ENCODE measurements around the gene CDS1.
"Not testable (repeated sequence)": the region's sequence is repeated elsewhere in the genome, so short reads cannot be mapped to it uniquely, and the experiment has no call there.

CDS1 gene

GRCh38 chr4:84677995-84678394 lies 95.1 kb downstream of the CDS1 start:
- ATAC-seq (no peak), DNase-seq (ENCODE audit: low spot score in 2 of 2) (no peak)
- no peak overlapping the region for H3K27ac Mint-ChIP-seq
- no peaks in the 10 kb centered on the region for H3K9me3 Mint-ChIP-seq
- H3K36me3 Mint-ChIP-seq: no peaks in the 10 kb centered on the region
- no peak overlapping the region for H3K4me3 Mint-ChIP-seq
- H3K4me1 Mint-ChIP-seq: no peaks in the 10 kb centered on the region

DNA sequence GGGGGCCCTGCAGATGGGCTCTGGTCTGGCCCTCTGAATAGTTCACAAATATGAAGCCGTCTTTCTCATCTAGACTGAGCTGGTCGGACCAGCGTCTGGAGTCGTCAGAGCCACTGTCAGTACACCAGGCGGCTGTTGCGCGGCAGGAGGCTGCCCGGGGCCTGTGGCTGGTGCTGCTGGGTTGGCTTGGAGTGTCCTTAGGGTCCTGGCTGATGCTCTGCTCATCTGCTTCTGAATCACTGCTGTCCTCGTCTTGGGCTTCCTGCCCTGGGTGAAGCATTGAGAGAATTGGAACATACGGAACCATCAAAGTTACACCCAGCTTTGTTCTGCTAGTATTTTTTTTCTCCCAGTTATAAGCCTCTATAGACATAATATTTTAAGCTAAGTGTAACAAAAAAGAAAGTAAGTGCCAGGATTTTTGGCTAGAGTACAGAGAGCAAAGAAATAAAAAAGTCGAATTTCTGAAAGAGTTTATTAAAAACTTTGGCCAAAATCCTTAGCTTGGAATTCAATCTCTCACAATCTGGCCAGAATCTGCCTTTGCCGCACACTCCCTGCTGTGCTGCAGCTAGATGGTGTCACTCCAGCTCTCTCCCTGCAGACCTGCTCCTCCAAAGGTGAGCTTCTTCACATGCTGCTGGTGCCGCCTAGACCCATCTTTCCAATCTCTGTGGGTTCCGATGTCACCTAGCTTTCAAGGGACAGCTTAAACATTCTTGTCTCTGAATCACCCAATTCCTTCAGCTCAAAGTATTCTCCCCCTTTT lies 96.2 kb downstream of the CDS1 start:
- H3K4me1 Mint-ChIP-seq: no peaks in the 10 kb centered on the region
- no peak overlapping the region for H3K27ac Mint-ChIP-seq
- H3K36me3 Mint-ChIP-seq: no peaks in the 10 kb centered on the region
- no peak overlapping the region for H3K4me3 Mint-ChIP-seq
- H3K9me3 Mint-ChIP-seq: no peaks in the 10 kb centered on the region
- ATAC-seq: no peak
- DNase-seq (ENCODE audit: low spot score in 2 of 2): no peak

- H3K36me3 Mint-ChIP-seq: no peaks in the 10 kb centered on the region
- H3K27ac Mint-ChIP-seq: no peak overlapping the region
- H3K9me3 Mint-ChIP-seq: no peaks in the 10 kb centered on the region
Measured at GRCh38 chr4:84680956-84681355, 98.0 kb downstream of the CDS1 start.

GRCh38 chr4:84681486-84682274 lies 98.8 kb downstream of the CDS1 start:
- ATAC-seq (no peak), DNase-seq (ENCODE audit: low spot score in 2 of 2) (no peak)
- H3K4me3 Mint-ChIP-seq: no peak overlapping the region
- no peaks in the 10 kb centered on the region for H3K4me1 Mint-ChIP-seq
- H3K9me3 Mint-ChIP-seq: no peaks in the 10 kb centered on the region
- no peaks in the 10 kb centered on the region for H3K36me3 Mint-ChIP-seq
- H3K27ac Mint-ChIP-seq: no peak overlapping the region

More at GRCh38 chr4:84680956-84681355, 98.0 kb downstream of the CDS1 start:
- Mint-ChIP-seq H3K4me1 (no peaks in the 10 kb centered on the region), H3K4me3 (no peak overlapping the region)
- no peak for ATAC-seq
- no peak for DNase-seq (ENCODE audit: low spot score in 2 of 2)

GRCh38 chr4:84682661-84683060 lies 99.7 kb downstream of the CDS1 start:
- not testable (repeated sequence) for H3K4me1 Mint-ChIP-seq; ATAC-seq; H3K36me3 Mint-ChIP-seq; H3K9me3 Mint-ChIP-seq; DNase-seq (ENCODE audit: low spot score in 2 of 2); H3K27ac Mint-ChIP-seq; H3K4me3 Mint-ChIP-seq

DNA sequence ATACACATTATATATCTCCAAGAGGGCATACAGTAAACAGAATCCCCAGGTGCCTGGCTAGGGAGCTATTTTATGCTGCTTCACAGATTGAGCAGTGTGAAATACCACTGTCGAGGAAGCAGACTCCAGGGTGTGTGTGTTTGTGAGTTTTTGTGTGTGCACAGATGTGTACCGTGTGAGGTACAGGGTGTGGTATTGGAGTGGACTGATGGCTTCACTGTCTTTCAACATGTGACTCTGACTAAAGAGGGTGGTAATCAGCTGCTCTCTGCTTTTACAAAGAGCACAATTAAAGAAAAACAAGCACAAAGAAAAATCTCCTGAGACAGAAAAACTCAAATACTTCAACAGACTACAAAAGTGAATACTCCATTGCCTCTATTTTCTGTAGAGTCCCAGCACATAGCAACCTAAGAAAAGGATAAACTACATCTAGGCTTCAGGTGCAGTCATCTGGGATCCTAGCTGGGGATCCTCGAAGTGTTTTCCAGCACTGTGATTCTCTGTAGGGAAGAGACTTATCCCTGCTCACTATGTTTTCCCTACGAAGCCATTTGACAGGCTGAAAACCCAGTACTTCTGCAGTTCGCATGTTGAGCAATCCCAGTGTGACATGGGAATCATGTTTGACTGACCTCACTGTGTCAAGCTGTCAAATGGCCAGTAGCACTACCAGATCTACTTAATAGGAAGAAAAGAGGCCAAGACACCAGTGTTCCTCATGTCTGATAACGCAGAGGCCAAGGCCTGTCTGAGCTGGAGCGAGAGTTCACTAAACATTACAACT lies 100.3 kb downstream of the CDS1 start:
- Mint-ChIP-seq H3K4me3 (no peak overlapping the region), H3K27ac (no peak overlapping the region), H3K4me1 (no peaks in the 10 kb centered on the region), H3K9me3 (no peaks in the 10 kb centered on the region), H3K36me3 (no peaks in the 10 kb centered on the region)
- DNase-seq (ENCODE audit: low spot score in 2 of 2) (no peak), ATAC-seq (no peak)

- Mint-ChIP-seq H3K4me1 (no peaks in the 10 kb centered on the region), H3K36me3 (no peaks in the 10 kb centered on the region), H3K9me3 (no peaks in the 10 kb centered on the region), H3K27ac (no peak overlapping the region), H3K4me3 (no peak overlapping the region)
- ATAC-seq (no peak), DNase-seq (ENCODE audit: low spot score in 2 of 2) (no peak)
Measured at GRCh38 chr4:84684361-84684760, 101.4 kb downstream of the CDS1 start.

GRCh38 chr4:84685105-84685504 lies 102.2 kb downstream of the CDS1 start:
- H3K9me3 Mint-ChIP-seq: no peaks in the 10 kb centered on the region
- H3K27ac Mint-ChIP-seq: no peak overlapping the region
- H3K36me3 Mint-ChIP-seq: no peaks in the 10 kb centered on the region
- peak; percentile 32 for ATAC-seq
- no peak for DNase-seq (ENCODE audit: low spot score in 2 of 2)
- H3K4me1 Mint-ChIP-seq: no peaks in the 10 kb centered on the region
- no peak overlapping the region for H3K4me3 Mint-ChIP-seq

- Mint-ChIP-seq H3K36me3 (no peaks in the 10 kb centered on the region), H3K4me1 (no peaks in the 10 kb centered on the region), H3K4me3 (no peak overlapping the region), H3K9me3 (no peaks in the 10 kb centered on the region), H3K27ac (no peak overlapping the region)
- DNase-seq (ENCODE audit: low spot score in 2 of 2) (no peak), ATAC-seq (no peak)
Measured at GRCh38 chr4:84688605-84689004, 105.7 kb downstream of the CDS1 start.

GRCh38 chr4:84689197-84689596 lies 106.3 kb downstream of the CDS1 start:
- no peak for DNase-seq (ENCODE audit: low spot score in 2 of 2)
- no peaks in the 10 kb centered on the region for H3K4me1 Mint-ChIP-seq
- no peak overlapping the region for H3K4me3 Mint-ChIP-seq
- no peaks in the 10 kb centered on the region for H3K9me3 Mint-ChIP-seq
- no peak for ATAC-seq
- H3K27ac Mint-ChIP-seq: no peak overlapping the region
- no peaks in the 10 kb centered on the region for H3K36me3 Mint-ChIP-seq

DNA sequence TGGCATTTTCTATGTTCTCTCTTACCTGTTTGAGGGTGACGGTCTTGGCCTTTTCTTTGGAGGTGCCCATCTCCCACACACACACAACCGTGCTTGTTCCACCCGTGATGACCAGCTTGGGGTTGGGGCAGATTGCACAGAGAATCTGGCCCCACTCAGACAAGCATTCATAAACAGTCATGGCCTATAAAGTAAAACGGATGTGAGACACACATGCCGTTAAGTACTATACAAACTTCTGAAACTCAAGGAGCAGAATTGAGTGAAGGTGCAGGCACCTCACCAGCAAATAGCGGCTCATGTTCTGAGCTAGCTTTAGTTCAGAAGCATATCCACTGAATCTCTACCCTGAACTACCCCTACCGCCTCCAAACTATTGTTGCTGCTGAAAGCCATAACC lies 107.6 kb downstream of the CDS1 start:
- Mint-ChIP-seq H3K36me3 (no peaks in the 10 kb centered on the region), H3K27ac (no peak overlapping the region), H3K9me3 (no peaks in the 10 kb centered on the region), H3K4me3 (no peak overlapping the region), H3K4me1 (no peaks in the 10 kb centered on the region)
- ATAC-seq (peak; percentile 26), DNase-seq (ENCODE audit: low spot score in 2 of 2) (no peak)

- no peak overlapping the region for H3K27ac Mint-ChIP-seq
- ATAC-seq: peak; percentile 45
- H3K36me3 Mint-ChIP-seq: no peaks in the 10 kb centered on the region
- H3K9me3 Mint-ChIP-seq: no peaks in the 10 kb centered on the region
- H3K4me3 Mint-ChIP-seq: no peak overlapping the region
- no peaks in the 10 kb centered on the region for H3K4me1 Mint-ChIP-seq
- DNase-seq (ENCODE audit: low spot score in 2 of 2): no peak
Measured at GRCh38 chr4:84691170-84691691, 108.3 kb downstream of the CDS1 start.

- H3K36me3 Mint-ChIP-seq: no peaks in the 10 kb centered on the region
- no peak overlapping the region for H3K27ac Mint-ChIP-seq
- DNase-seq (ENCODE audit: low spot score in 2 of 2) (no peak), ATAC-seq (no peak)
- no peaks in the 10 kb centered on the region for H3K4me1 Mint-ChIP-seq
- no peak overlapping the region for H3K4me3 Mint-ChIP-seq
- no peaks in the 10 kb centered on the region for H3K9me3 Mint-ChIP-seq
Measured at GRCh38 chr4:84691800-84692199, 108.9 kb downstream of the CDS1 start.

GRCh38 chr4:84697159-84697558 lies 114.2 kb downstream of the CDS1 start:
- H3K9me3 Mint-ChIP-seq: no peaks in the 10 kb centered on the region
- no peak for DNase-seq (ENCODE audit: low spot score in 2 of 2)
- H3K4me3 Mint-ChIP-seq: no peak overlapping the region
- H3K36me3 Mint-ChIP-seq: no peaks in the 10 kb centered on the region
- ATAC-seq: no peak
- no peaks in the 10 kb centered on the region for H3K4me1 Mint-ChIP-seq
- no peak overlapping the region for H3K27ac Mint-ChIP-seq

DNA sequence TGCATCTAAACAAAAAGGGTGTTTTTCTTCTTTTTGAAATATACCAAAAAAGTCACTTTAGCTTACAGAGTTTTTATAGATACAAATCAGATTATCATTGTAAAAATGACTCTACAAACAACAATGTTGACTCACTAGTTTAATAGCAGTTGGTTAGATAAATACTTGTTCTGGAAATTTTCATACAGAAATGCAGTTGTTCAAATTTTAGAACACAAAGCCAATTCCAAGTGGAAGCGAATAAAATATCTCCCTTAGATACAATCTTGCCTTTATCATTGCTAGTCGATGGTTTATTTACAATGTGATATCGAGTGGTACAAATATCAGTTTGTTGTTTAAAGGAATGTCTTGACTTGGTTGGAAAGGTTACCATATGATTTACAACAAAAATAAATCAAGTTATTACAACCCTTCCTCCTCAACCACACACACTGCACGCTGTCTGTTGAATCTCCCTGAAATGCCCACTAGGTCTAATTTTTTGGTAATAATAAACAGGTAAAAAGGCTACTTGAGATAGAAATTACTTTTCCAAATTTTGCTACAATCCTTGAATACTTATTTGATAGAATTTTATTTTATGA lies 114.8 kb downstream of the CDS1 start:
- H3K27ac Mint-ChIP-seq: no peak overlapping the region
- H3K36me3 Mint-ChIP-seq: no peaks in the 10 kb centered on the region
- H3K4me3 Mint-ChIP-seq: no peak overlapping the region
- H3K9me3 Mint-ChIP-seq: no peaks in the 10 kb centered on the region
- no peaks in the 10 kb centered on the region for H3K4me1 Mint-ChIP-seq
- DNase-seq (ENCODE audit: low spot score in 2 of 2) (no peak), ATAC-seq (no peak)
